ENCODE measurements around the gene SSBP1.

The SSBP1 gene

DNA sequence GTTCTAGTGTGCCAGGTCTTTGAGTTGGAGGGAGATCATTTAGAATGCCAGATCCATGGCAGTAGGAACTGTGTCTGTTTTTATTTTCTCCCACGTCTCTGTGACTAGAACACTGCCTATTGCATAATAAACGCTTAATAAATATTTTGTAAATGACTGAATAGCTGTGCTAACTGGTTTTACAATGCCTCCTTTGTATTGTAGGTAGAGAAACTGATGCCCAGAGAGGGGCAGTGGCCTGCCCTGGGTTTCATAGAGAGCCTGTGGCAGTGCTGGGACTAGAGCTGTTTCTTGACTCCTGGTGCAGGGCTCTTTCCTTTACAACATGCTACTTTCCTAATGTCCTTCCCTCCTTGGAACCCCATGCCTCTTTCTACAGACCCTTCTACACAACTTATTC, 54.4 kb downstream of the SSBP1 start:
- no peak overlapping the region for H3K4me2 ChIP-seq (ENCODE audit: low read depth, low read length, poor library complexity, severe bottlenecking)
- peaks cover 10% of the 10 kb centered on the region; the same call in 1 of the 2 replicates for H3K36me3 ChIP-seq (ENCODE audit: insufficient read depth, low read length)
- H4K20me1 ChIP-seq (ENCODE audit: insufficient read depth, low read length, poor library complexity, severe bottlenecking): no peaks in the 10 kb centered on the region
- TF ChIP-seq EZH2phosphoT487 (IDR thresholded peaks at IDR 0.05; ENCODE audit: borderline replicate concordance): no peak
- TF ChIP-seq, protein P1, sequence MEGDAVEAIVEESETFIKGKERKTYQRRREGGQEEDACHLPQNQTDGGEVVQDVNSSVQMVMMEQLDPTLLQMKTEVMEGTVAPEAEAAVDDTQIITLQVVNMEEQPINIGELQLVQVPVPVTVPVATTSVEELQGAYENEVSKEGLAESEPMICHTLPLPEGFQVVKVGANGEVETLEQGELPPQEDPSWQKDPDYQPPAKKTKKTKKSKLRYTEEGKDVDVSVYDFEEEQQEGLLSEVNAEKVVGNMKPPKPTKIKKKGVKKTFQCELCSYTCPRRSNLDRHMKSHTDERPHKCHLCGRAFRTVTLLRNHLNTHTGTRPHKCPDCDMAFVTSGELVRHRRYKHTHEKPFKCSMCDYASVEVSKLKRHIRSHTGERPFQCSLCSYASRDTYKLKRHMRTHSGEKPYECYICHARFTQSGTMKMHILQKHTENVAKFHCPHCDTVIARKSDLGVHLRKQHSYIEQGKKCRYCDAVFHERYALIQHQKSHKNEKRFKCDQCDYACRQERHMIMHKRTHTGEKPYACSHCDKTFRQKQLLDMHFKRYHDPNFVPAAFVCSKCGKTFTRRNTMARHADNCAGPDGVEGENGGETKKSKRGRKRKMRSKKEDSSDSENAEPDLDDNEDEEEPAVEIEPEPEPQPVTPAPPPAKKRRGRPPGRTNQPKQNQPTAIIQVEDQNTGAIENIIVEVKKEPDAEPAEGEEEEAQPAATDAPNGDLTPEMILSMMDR (conservative IDR thresholded peaks at IDR 0.05; ENCODE audit: low read length): no peak
- H3F3A ChIP-seq (ENCODE audit: low read depth): no peaks in the 10 kb centered on the region
- no peaks in the 10 kb centered on the region for H3K9me2 ChIP-seq (replicated peaks; ENCODE audit: low read depth, low read length)
- H3K9ac ChIP-seq (ENCODE audit: low read depth, low read length, poor library complexity, severe bottlenecking): no peak overlapping the region
- H2AFZ ChIP-seq (ENCODE audit: low read length): no peak overlapping the region
- H3K4me1 ChIP-seq (ENCODE audit: insufficient read depth, low read length, poor library complexity, severe bottlenecking): no peaks in the 10 kb centered on the region
- no peaks in the 10 kb centered on the region for H3K9me3 ChIP-seq (ENCODE audit: insufficient read depth, low read depth, low read length)
- H3K27me3 ChIP-seq (ENCODE audit: insufficient read depth, low read length, poor library complexity, severe bottlenecking): no peaks in the 10 kb centered on the region
- no peak overlapping the region for H3K4me3 ChIP-seq (ENCODE audit: low read length, poor library complexity, severe bottlenecking)
- H3K79me2 ChIP-seq (ENCODE audit: insufficient read depth, low read length): no peaks in the 10 kb centered on the region
